ENCODE measurements around the gene SCFD2. TPM values are rescaled to one million over a fixed set of nuclear protein-coding genes. Genes with fewer than 3 reads are reported as not detected.

The SCFD2 gene
- polyA plus RNA-seq, 1 donor from 2014 or later = 17.2 TPM

GRCh38 chr4:52957835-52958631 is 407.8 kb downstream of the SCFD2 start:
- no peaks in the 10 kb centered on the region for H3K4me1 Mint-ChIP-seq
- no peaks in the 10 kb centered on the region for H3K9me3 Mint-ChIP-seq
- peaks cover 9% of the 10 kb centered on the region for H3K36me3 Mint-ChIP-seq
- no peaks in the 10 kb centered on the region for H3K27me3 Mint-ChIP-seq
- no peak overlapping the region for H3K4me3 Mint-ChIP-seq
- H3K27ac Mint-ChIP-seq = peak overlapping the region in 2 of 3 donors; percentile 23 to 59

GRCh38 chr4:52957220-52957686 is 408.6 kb downstream of the SCFD2 start:
- Mint-ChIP-seq H3K4me1 (no peaks in the 10 kb centered on the region), H3K36me3 (peaks cover 9% of the 10 kb centered on the region), H3K27me3 (no peaks in the 10 kb centered on the region), H3K27ac (no peak overlapping the region), H3K9me3 (no peaks in the 10 kb centered on the region), H3K4me3 (no peak overlapping the region)

DNA sequence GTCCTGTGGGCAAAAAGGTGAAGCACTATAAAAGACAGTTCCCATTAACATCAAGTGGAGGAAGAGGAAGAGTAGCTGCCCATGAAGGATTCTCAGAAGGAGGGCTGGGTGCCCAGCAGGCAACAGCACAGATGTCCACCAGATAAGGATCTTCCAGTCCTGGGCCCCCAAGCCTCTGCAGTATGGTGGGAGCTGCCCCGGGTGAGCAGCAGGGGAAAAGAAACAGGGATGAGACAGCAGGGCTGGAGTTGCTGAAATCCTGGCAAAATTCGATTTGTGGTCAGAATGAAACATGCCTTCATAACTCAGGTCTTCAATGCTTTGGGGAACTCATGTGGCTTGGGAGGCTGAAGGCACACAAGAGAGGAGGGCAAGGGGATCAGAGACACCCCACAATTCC is 409.2 kb downstream of the SCFD2 start:
- peak overlapping the region in 1 of 3 donors; percentile 63 for H3K27ac Mint-ChIP-seq
- no peak overlapping the region for H3K4me3 Mint-ChIP-seq
- peaks cover 7% of the 10 kb centered on the region for H3K36me3 Mint-ChIP-seq
- H3K27me3 Mint-ChIP-seq = no peaks in the 10 kb centered on the region
- no peaks in the 10 kb centered on the region for H3K9me3 Mint-ChIP-seq
- H3K4me1 Mint-ChIP-seq = no peaks in the 10 kb centered on the region

DNA sequence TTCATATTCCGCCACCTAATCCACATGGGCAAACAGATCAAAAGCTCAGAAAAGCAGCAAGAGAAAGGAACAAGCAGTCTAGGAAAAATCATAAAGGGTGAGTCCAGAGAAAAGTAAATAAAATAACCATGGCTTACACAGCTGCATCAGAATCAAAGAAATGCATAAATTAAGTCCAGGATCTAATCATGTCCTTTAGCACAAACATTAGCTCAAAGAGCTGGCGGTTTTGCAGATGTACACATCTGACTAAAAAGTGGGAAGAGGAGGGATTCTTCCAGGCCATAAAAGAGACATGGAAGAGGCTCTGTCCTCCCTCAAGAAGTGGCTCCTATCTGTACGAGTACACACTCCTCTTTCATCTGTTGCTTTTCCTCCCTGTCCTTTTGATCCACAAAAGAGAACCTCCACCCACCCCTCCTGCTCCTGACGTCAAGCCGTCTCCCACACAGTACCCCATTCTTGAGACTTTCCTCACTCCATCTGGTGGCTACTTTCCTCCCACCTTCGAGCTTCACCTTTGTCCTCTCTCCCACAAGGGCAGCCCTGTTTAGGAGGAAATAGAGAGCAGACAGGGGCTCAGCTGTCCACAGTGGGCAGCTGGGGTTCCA is 411.2 kb downstream of the SCFD2 start:
- H3K27ac Mint-ChIP-seq = no peak overlapping the region
- no peaks in the 10 kb centered on the region for H3K9me3 Mint-ChIP-seq
- H3K27me3 Mint-ChIP-seq = no peaks in the 10 kb centered on the region
- no peak overlapping the region for H3K4me3 Mint-ChIP-seq
- H3K36me3 Mint-ChIP-seq = peaks cover 8% of the 10 kb centered on the region
- peaks cover 0 to 3% (median 0%) of the 10 kb centered on the region in 3 donors for H3K4me1 Mint-ChIP-seq

- Mint-ChIP-seq H3K27ac (peak overlapping the region in 1 of 3 donors; percentile 54), H3K36me3 (peaks cover 10% of the 10 kb centered on the region), H3K27me3 (no peaks in the 10 kb centered on the region), H3K4me3 (no peak overlapping the region), H3K4me1 (peaks cover 0 to 3% (median 0%) of the 10 kb centered on the region in 3 donors), H3K9me3 (no peaks in the 10 kb centered on the region)
Measured at GRCh38 chr4:52952540-52952939, 413.3 kb downstream of the SCFD2 start.

DNA sequence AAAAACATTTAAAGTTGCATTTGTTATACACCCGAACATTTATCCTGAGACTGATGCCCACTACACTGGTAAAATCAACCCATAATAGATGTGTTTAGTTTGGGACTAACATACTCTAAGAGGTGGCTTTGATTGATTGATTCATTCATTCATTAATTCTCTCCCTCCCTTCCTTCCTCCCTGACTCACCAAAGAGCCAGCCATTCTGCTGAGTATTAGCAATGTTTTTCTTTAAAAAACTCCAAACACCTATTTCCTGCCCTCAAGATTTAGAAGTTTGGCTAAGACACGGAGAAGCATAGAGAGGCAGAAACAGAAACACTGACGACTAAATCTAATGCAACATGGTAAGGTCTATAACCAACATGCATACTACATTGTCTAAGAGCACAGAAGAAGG is 414.8 kb downstream of the SCFD2 start:
- Mint-ChIP-seq H3K9me3 (no peaks in the 10 kb centered on the region), H3K4me3 (no peak overlapping the region), H3K4me1 (peaks cover 0 to 3% (median 0%) of the 10 kb centered on the region in 3 donors), H3K27ac (peak overlapping the region in 1 of 3 donors; percentile 2), H3K36me3 (peaks cover 12% of the 10 kb centered on the region), H3K27me3 (no peaks in the 10 kb centered on the region)

DNA sequence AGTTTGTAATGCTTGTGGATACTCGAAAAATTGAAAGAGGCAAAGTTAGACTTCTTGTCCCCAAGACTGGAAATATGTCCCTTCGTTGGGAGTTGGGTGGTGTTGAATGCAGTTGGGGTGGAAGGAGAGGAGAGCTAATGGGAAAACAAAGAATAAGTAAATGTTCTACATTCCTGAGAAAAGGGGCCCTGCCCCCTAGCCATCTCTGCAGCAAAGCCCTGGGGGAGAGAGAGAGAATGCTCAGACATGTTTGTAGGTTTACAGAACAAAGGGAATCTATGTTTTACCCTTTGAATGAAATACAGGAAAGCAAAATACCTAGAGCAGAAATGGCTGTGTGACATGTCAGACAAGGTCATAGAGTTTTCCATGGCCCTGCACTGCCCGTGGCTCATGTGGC is 415.6 kb downstream of the SCFD2 start:
- Mint-ChIP-seq H3K9me3 (no peaks in the 10 kb centered on the region), H3K27me3 (no peaks in the 10 kb centered on the region), H3K4me3 (no peak overlapping the region), H3K36me3 (peaks cover 12% of the 10 kb centered on the region), H3K27ac (no peak overlapping the region), H3K4me1 (peaks cover 0 to 3% (median 0%) of the 10 kb centered on the region in 3 donors)

- no peak overlapping the region for H3K27ac Mint-ChIP-seq
- no peaks in the 10 kb centered on the region for H3K27me3 Mint-ChIP-seq
- peaks cover 0 to 3% (median 0%) of the 10 kb centered on the region in 3 donors for H3K4me1 Mint-ChIP-seq
- no peaks in the 10 kb centered on the region for H3K9me3 Mint-ChIP-seq
- H3K36me3 Mint-ChIP-seq = peaks cover 12% of the 10 kb centered on the region
- no peak overlapping the region for H3K4me3 Mint-ChIP-seq
Measured at GRCh38 chr4:52949336-52949735, 416.5 kb downstream of the SCFD2 start.

DNA sequence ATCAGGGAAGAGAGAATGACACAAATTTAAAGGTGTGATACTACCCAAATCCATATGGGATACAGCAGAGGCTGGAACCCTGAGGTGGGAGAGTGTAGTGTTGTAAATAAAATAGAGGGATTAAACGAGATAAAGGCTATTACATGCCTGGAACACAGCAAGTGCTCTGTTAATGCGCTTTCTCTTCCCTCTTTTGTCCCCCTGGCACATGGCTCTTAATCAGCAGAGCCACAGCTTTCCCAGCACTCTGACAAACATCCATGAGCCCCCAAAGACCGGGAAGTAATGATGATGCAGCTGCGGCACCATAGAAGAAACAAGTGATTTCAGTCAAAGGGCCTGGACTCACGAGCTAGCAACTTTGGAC is 417.8 kb downstream of the SCFD2 start:
- no peak overlapping the region for H3K27ac Mint-ChIP-seq
- H3K27me3 Mint-ChIP-seq = no peaks in the 10 kb centered on the region
- peaks cover 11% of the 10 kb centered on the region for H3K36me3 Mint-ChIP-seq
- no peaks in the 10 kb centered on the region for H3K9me3 Mint-ChIP-seq
- H3K4me1 Mint-ChIP-seq = peaks cover 0 to 3% (median 0%) of the 10 kb centered on the region in 3 donors
- no peak overlapping the region for H3K4me3 Mint-ChIP-seq

- Mint-ChIP-seq H3K27me3 (no peaks in the 10 kb centered on the region), H3K9me3 (no peaks in the 10 kb centered on the region), H3K4me1 (peaks cover 0 to 3% (median 0%) of the 10 kb centered on the region in 3 donors), H3K36me3 (peaks cover 11% of the 10 kb centered on the region), H3K4me3 (no peak overlapping the region), H3K27ac (no peak overlapping the region)
Measured at GRCh38 chr4:52947401-52948056, 418.3 kb downstream of the SCFD2 start.

DNA sequence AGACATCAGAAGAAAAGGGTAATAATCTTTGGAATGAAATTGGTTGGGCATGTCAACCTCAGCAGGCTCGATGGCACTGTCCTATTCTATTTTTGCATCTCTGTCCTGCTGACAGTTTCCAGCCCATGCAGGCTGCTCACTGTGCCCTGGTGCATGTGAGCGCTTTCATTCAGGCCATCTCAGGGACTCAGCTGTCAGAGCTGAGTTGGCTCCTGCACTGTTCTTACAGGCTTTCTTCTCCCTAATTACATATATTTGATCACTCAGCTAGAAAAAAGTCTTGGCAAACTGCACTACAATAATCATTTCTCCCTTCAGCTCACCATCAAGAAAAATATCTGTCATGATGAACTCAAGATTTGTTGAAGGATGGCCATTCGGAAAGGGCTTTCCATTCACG is 419.0 kb downstream of the SCFD2 start:
- no peak overlapping the region for H3K27ac Mint-ChIP-seq
- peaks cover 0 to 3% (median 3%) of the 10 kb centered on the region in 3 donors for H3K4me1 Mint-ChIP-seq
- no peak overlapping the region for H3K4me3 Mint-ChIP-seq
- H3K36me3 Mint-ChIP-seq = peaks cover 11% of the 10 kb centered on the region
- H3K27me3 Mint-ChIP-seq = no peaks in the 10 kb centered on the region
- H3K9me3 Mint-ChIP-seq = no peaks in the 10 kb centered on the region

DNA sequence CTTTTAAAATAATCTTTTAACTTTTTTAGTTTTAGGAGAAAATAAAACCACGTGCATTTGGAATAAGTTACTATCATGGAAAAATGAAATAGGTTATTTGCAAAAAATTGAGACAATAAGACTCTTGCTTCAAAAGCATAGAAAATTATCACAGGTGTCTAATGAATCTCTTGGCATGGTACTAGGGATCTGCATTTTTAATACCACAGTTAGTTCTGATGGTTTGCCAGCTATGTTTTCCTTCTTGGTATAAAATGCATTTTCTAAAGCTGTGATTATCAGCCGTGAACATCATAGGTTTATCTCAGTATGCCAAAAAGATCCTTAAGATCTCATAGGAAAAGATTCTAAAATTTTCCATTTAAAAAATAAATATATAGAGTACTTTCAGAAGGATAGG is 419.9 kb downstream of the SCFD2 start:
- Mint-ChIP-seq H3K36me3 (peaks cover 11% of the 10 kb centered on the region), H3K27me3 (no peaks in the 10 kb centered on the region), H3K9me3 (no peaks in the 10 kb centered on the region)

DNA sequence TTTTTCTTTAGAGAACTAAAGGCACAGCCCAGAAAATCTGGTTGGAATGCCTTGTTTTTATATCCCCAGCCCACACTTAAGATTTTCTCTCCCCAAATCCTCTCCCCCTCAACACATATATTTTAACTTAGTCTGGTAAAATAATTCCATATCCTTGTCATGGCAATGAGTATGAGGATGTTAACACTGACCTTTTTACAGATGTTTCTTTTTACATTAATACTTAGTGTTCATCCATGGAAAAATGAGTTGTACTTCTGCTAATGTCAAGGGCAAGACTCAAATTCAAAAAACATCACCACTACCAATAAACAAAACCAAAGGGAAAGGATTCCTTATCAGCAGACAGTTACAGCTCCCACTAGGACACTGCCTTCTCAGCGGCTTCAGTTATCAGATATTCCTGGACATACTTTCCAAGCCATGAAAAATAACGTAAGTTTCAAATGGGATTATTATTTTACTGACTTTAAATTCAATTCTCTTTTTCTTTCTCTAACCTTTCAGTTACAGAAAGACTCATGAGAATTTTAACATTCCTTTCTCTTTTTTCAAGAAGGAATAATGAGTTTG is 420.4 kb downstream of the SCFD2 start:
- Mint-ChIP-seq H3K4me3 (no peak overlapping the region), H3K9me3 (no peaks in the 10 kb centered on the region), H3K27me3 (no peaks in the 10 kb centered on the region), H3K27ac (no peak overlapping the region), H3K4me1 (peaks cover 0 to 4% (median 3%) of the 10 kb centered on the region in 3 donors), H3K36me3 (peaks cover 11% of the 10 kb centered on the region)

More for the DNA sequence above, 419.9 kb downstream of the SCFD2 start:
- Mint-ChIP-seq H3K4me1 (peaks cover 0 to 4% (median 3%) of the 10 kb centered on the region in 3 donors), H3K27ac (no peak overlapping the region), H3K4me3 (no peak overlapping the region)

- H3K27me3 Mint-ChIP-seq = no peaks in the 10 kb centered on the region
- no peak overlapping the region for H3K4me3 Mint-ChIP-seq
- no peak overlapping the region for H3K27ac Mint-ChIP-seq
- H3K4me1 Mint-ChIP-seq = peaks cover 0 to 4% (median 0%) of the 10 kb centered on the region in 3 donors
- peaks cover 6% of the 10 kb centered on the region for H3K36me3 Mint-ChIP-seq
- H3K9me3 Mint-ChIP-seq = no peaks in the 10 kb centered on the region
Measured at GRCh38 chr4:52943677-52944076, 422.2 kb downstream of the SCFD2 start.

- Mint-ChIP-seq H3K4me1 (peaks cover 0 to 4% (median 0%) of the 10 kb centered on the region in 3 donors), H3K36me3 (peaks cover 6% of the 10 kb centered on the region), H3K27me3 (no peaks in the 10 kb centered on the region), H3K9me3 (no peaks in the 10 kb centered on the region), H3K4me3 (no peak overlapping the region), H3K27ac (no peak overlapping the region)
Measured at GRCh38 chr4:52942936-52943335, 422.9 kb downstream of the SCFD2 start.
